Loucy (cell line): Measurements from ENCODE around the gene RACGAP1.
A peak's percentile ranks its signal among the peaks of the same experiment; 100 is the strongest.

Experiments
- H2AFZ ChIP-seq: fragments of 200-600 bp; sonication (generic); 2 replicates; pipeline ENCODE4 v1.6.0; 2016; ENCODE audit warnings: antibody characterized with exemption, mild to moderate bottlenecking, low read length, moderate library complexity
- H3F3A ChIP-seq: fragments of 200-600 bp; 2 replicates; pipeline ENCODE4 v1.6.0; 2016; ENCODE audit warnings: antibody characterized with exemption, low read depth, mild to moderate bottlenecking
- H3K27me3 ChIP-seq: fragments of 200-600 bp; sonication (generic); 2 replicates; pipeline ENCODE4 v1.6.1; 2014; ENCODE audit warnings: low read length, mild to moderate bottlenecking; ENCODE audit not compliant: insufficient read depth, poor library complexity, severe bottlenecking
- H3K36me3 ChIP-seq: fragments of 200-600 bp; sonication (generic); 2 replicates; pipeline ENCODE4 v1.6.1; 2016; ENCODE audit warnings: low read length; ENCODE audit not compliant: insufficient read depth
- H3K4me1 ChIP-seq: fragments of 200-600 bp; sonication (generic); 2 replicates; pipeline ENCODE4 v1.5.1; 2014; ENCODE audit warnings: low read length, mild to moderate bottlenecking; ENCODE audit not compliant: insufficient read depth, poor library complexity, severe bottlenecking
- H3K4me2 ChIP-seq: fragments of 200-600 bp; sonication (generic); 2 replicates; pipeline ENCODE4 v1.6.0; 2014; ENCODE audit warnings: antibody characterized with exemption, low read length, low read depth, mild to moderate bottlenecking; ENCODE audit not compliant: poor library complexity, severe bottlenecking
- H3K4me3 ChIP-seq: fragments of 200-600 bp; sonication (generic); 2 replicates; pipeline ENCODE4 v1.5.1; 2014; ENCODE audit warnings: low read length, mild to moderate bottlenecking, mixed read lengths; ENCODE audit not compliant: poor library complexity, severe bottlenecking
- H3K79me2 ChIP-seq: fragments of 200-600 bp; sonication (generic); 2 replicates; pipeline ENCODE4 v1.6.1; 2014; ENCODE audit warnings: low read length; ENCODE audit not compliant: insufficient read depth
- H3K9ac ChIP-seq: fragments of 200-600 bp; sonication (generic); 2 replicates; pipeline ENCODE4 v1.6.0; 2014; ENCODE audit warnings: mild to moderate bottlenecking, low read depth, low read length, moderate library complexity; ENCODE audit not compliant: poor library complexity, severe bottlenecking
- H3K9me2 ChIP-seq: fragments of 200-600 bp; sonication (generic); replicated peaks from 2 replicates; pipeline ENCODE4 v1.6.1; 2016; ENCODE audit warnings: low read depth, low read length, mixed read lengths
- H3K9me3 ChIP-seq: fragments of 200-600 bp; sonication (generic); 2 replicates; pipeline ENCODE4 v1.6.1; 2014; ENCODE audit warnings: mild to moderate bottlenecking, antibody characterized with exemption, low read length, low read depth; ENCODE audit not compliant: insufficient read depth
- H4K20me1 ChIP-seq: fragments of 200-600 bp; sonication (generic); 2 replicates; pipeline ENCODE4 v1.6.0; 2014; ENCODE audit warnings: antibody characterized with exemption, low read length, mild to moderate bottlenecking; ENCODE audit not compliant: insufficient read depth, poor library complexity, severe bottlenecking
- EZH2phosphoT487 ChIP-seq: fragments of 200-600 bp; IDR thresholded peaks from 2 replicates; pipeline ENCODE4 v1.6.1; 2018; ENCODE audit warnings: antibody characterized with exemption, mild to moderate bottlenecking, moderate library complexity, borderline replicate concordance
- TF ChIP-seq, protein P1 (sequence below): fragments of 200-600 bp; sonication (generic); conservative IDR thresholded peaks from 2 replicates; pipeline ENCODE4 v1.5.1; 2014; ENCODE audit warnings: mild to moderate bottlenecking, antibody characterized with exemption, low read length

RACGAP1 gene

DNA sequence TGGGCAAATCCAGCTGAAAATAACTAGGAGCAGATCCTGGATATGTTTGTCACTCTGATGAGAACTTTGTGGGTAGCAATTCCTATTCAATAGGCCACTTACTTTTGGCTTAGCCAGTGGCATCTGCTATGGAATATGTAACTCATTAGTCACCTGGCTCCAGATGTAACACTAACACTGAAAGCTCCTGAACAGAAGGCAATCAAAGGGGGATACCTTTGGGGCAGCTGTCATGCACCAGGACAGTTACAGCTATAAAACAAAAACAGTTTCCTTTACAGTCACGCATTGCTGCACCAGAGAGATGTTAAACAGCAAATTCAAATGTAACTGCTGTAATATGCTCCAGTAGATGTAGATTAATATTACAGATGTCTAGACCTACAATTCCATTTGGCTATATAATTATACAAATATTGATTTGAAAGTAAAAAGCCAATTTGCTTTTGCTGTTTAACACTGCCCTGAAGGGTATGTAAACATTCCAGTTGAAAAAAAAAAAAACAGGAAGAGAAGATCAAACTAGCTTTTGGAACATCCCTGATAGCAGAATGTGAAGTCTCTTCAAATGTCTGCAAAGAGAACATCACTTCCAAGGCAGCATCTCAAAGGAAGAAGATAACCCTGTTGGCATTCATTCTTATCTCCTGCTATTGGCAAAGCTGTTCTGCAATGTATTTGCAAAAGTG is 18.4 kb downstream of the RACGAP1 start:
- peaks cover 78% of the 10 kb centered on the region for H3K79me2 ChIP-seq
- H3K9me3 ChIP-seq, result no peaks in the 10 kb centered on the region
- H3K36me3 ChIP-seq, result peaks cover 73% of the 10 kb centered on the region
- peaks cover 12% of the 10 kb centered on the region for H4K20me1 ChIP-seq
- H3K4me3 ChIP-seq, result peak overlapping the region; percentile 44
- TF ChIP-seq, protein P1, sequence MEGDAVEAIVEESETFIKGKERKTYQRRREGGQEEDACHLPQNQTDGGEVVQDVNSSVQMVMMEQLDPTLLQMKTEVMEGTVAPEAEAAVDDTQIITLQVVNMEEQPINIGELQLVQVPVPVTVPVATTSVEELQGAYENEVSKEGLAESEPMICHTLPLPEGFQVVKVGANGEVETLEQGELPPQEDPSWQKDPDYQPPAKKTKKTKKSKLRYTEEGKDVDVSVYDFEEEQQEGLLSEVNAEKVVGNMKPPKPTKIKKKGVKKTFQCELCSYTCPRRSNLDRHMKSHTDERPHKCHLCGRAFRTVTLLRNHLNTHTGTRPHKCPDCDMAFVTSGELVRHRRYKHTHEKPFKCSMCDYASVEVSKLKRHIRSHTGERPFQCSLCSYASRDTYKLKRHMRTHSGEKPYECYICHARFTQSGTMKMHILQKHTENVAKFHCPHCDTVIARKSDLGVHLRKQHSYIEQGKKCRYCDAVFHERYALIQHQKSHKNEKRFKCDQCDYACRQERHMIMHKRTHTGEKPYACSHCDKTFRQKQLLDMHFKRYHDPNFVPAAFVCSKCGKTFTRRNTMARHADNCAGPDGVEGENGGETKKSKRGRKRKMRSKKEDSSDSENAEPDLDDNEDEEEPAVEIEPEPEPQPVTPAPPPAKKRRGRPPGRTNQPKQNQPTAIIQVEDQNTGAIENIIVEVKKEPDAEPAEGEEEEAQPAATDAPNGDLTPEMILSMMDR, result no peak
- TF ChIP-seq EZH2phosphoT487, result no peak
- peaks cover 27% of the 10 kb centered on the region for H3K4me1 ChIP-seq
- peak overlapping the region; percentile 63 for H3K4me2 ChIP-seq
- H3K9ac ChIP-seq, result peak overlapping the region; percentile 50
- no peaks in the 10 kb centered on the region for H3K9me2 ChIP-seq
- peaks cover 7% of the 10 kb centered on the region; the same call in 1 of the 2 replicates for H3F3A ChIP-seq
- no peak overlapping the region for H2AFZ ChIP-seq
- H3K27me3 ChIP-seq, result no peaks in the 10 kb centered on the region

DNA sequence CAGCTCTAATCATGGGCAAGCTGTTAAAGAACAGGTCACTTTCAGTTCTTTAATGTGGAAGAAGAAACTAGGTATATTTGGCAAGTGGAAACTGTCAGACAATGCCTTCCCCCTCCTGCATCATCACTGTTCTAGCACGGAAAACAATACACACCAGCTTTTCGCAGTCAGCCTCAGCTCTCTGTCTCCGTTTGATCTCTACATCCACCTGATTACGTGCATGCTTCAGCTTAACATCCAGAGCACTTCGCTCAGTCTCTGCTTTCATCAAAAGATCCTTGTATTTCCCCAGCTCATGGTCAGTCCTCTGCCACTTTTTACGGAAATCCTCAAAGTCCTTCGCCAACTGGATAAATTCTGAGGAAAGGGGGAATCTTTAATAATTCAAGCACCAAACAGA is 19.0 kb downstream of the RACGAP1 start:
- H3K36me3 ChIP-seq, result peaks cover 78% of the 10 kb centered on the region
- H3K9me3 ChIP-seq, result no peaks in the 10 kb centered on the region
- H3K27me3 ChIP-seq, result no peaks in the 10 kb centered on the region
- H3K4me2 ChIP-seq, result peak overlapping the region; percentile 63
- H3F3A ChIP-seq, result peaks cover 7% of the 10 kb centered on the region; the same call in 1 of the 2 replicates
- no peaks in the 10 kb centered on the region for H3K9me2 ChIP-seq
- no peak overlapping the region for H2AFZ ChIP-seq
- peaks cover 75% of the 10 kb centered on the region for H3K79me2 ChIP-seq
- peak overlapping the region; percentile 4 for H3K4me3 ChIP-seq
- H4K20me1 ChIP-seq, result peaks cover 12% of the 10 kb centered on the region
- TF ChIP-seq EZH2phosphoT487, result no peak
- H3K4me1 ChIP-seq, result peaks cover 27% of the 10 kb centered on the region
- peak overlapping the region; percentile 15 for H3K9ac ChIP-seq

- Histone ChIP-seq H4K20me1 (peaks cover 12% of the 10 kb centered on the region), H3K9me3 (no peaks in the 10 kb centered on the region), H2AFZ (no peak overlapping the region), H3K27me3 (no peaks in the 10 kb centered on the region), H3K9ac (no peak overlapping the region), H3K4me2 (no peak overlapping the region), H3F3A (peaks cover 7% of the 10 kb centered on the region; the same call in 1 of the 2 replicates), H3K9me2 (no peaks in the 10 kb centered on the region), H3K36me3 (peaks cover 78% of the 10 kb centered on the region), H3K79me2 (peaks cover 64% of the 10 kb centered on the region), H3K4me1 (peaks cover 27% of the 10 kb centered on the region), H3K4me3 (no peak overlapping the region)
- no peak for TF ChIP-seq EZH2phosphoT487
- TF ChIP-seq, protein P1, result no peak
Observed at GRCh38 chr12:50005175-50005574, 20.1 kb downstream of the RACGAP1 start.
